ENCODE measurements around the gene CHST11. TPM values are rescaled to one million over a fixed set of nuclear protein-coding genes. Genes with fewer than 3 reads are reported as not detected.

The CHST11 gene
- total RNA-seq, 1 experiment from 2014 or later: 6.7 TPM

GRCh38 chr12:104407922-104408321 lies 48.8 kb upstream of the CHST11 start:
- Histone ChIP-seq H3K9me3 (ENCODE audit: control insufficient read depth, low read depth, low read length) (no peaks in the 10 kb centered on the region), H3K27ac (ENCODE audit: insufficient read length, low read depth, low read length) (no peak overlapping the region), H3K4me2 (ENCODE audit: insufficient read depth, insufficient read length, low read length) (no peak overlapping the region), H4K8ac (replicated peaks; ENCODE audit: insufficient read length, low read depth, low read length) (no peak overlapping the region), H3K23ac (ENCODE audit: insufficient read length, low read depth, low read length) (no peak overlapping the region), H3K23me2 (ENCODE audit: insufficient read length, low read depth, low read length, poor library complexity, severe bottlenecking) (no peaks in the 10 kb centered on the region), H3T11ph (ENCODE audit: low read length) (no peak overlapping the region), H2BK12ac (ENCODE audit: insufficient read length, low read depth, low read length) (no peak overlapping the region), H3K14ac (ENCODE audit: insufficient read depth, low read length) (no peak overlapping the region), H2BK20ac (ENCODE audit: low read depth, low read length, poor library complexity, severe bottlenecking) (no peak overlapping the region), H4K91ac (ENCODE audit: insufficient read length, low read depth, low read length) (no peak overlapping the region), H2BK120ac (ENCODE audit: low read depth, low read length, poor library complexity, severe bottlenecking) (no peak overlapping the region), H3K27me3 (ENCODE audit: insufficient read depth, low read length) (no peaks in the 10 kb centered on the region), H2AFZ (ENCODE audit: low read length) (no peak overlapping the region), H4K20me1 (ENCODE audit: control insufficient read depth, insufficient read depth, insufficient read length) (no peaks in the 10 kb centered on the region), H2BK15ac (ENCODE audit: low read depth, low read length) (no peak overlapping the region), H3K56ac (ENCODE audit: insufficient read length, low read depth, low read length) (no peak overlapping the region), H4K5ac (ENCODE audit: insufficient read length, low read depth, low read length) (no peak overlapping the region), H3K4me1 (ENCODE audit: insufficient read depth, low read length) (no peaks in the 10 kb centered on the region), H3K79me1 (ENCODE audit: insufficient read depth, low read depth, low read length, poor library complexity, severe bottlenecking) (no peaks in the 10 kb centered on the region), H3K18ac (ENCODE audit: insufficient read length, low read depth, low read length) (no peak overlapping the region), H2BK5ac (ENCODE audit: insufficient read length, low read length) (no peak overlapping the region), H3K9ac (ENCODE audit: extremely low read depth, insufficient read length, low read length) (no peak overlapping the region), H2AK5ac (ENCODE audit: insufficient read length, low read length) (no peak overlapping the region), H3K4ac (ENCODE audit: low read depth, low read length) (no peak overlapping the region), H3K79me2 (ENCODE audit: insufficient read depth, low read length) (no peaks in the 10 kb centered on the region)
- Mint-ChIP-seq H3K9me3 (peaks cover 8 to 10% of the 10 kb centered on the region in 2 experiments; a peak in 3 of 5 replicates), H3K4me1 (peaks cover 14 to 15% of the 10 kb centered on the region in 2 experiments), H3K27me3 (ENCODE audit: low read depth) (peaks cover 15% of the 10 kb centered on the region), H3K36me3 (ENCODE audit: insufficient read depth in 1 of 3, low read depth in 3 of 3) (peaks cover 0 to 13% (median 2%) of the 10 kb centered on the region in 3 experiments; a peak in 3 of 7 replicates), H3K27ac (no peak overlapping the region), H3K4me3 (no peak overlapping the region)
- no peak for DNase-seq
- WGBS (ENCODE audit: extremely low coverage, insufficient read length, low lambda C conversion rate): no CpG with 5 or more reads among the region's 4 CpGs
- TF ChIP-seq CTCF (conservative IDR thresholded peaks at IDR 0.05): no peak
